ENCODE data around the gene SULF2.

The SULF2 gene

GRCh38 chr20:47762699-47763268 is 22.5 kb downstream of the SULF2 start:
- no peak for DNase-seq (ENCODE audit: low read depth in 2 of 2)

DNA sequence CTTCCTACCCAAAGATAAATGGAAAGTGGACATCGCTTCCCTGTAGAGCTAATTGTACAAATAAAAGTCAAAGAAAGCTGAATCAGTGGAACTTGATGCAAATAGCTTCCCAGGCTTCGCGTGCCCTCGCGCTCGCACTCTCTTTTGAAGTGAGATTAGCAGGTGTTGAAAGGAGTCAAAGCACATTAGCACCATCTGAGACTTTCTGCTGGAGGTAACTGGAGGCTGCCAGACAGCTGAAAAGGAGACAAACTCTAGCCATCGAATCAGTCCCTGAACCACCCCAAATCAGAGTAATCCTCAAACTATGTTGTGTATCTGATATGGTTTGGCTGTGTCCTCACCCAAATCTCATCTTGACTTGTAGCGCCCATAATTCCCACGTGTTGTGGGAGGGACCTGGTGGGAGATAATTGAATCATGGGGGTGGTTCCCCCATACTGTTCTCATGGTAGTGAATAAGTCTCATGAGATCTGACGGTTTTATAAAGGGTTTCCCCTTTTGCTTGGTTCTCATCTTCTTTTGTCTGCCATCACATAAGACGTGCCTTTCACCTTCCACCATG is 23.7 kb downstream of the SULF2 start:
- no peak for DNase-seq (ENCODE audit: low read depth in 2 of 2)

DNA sequence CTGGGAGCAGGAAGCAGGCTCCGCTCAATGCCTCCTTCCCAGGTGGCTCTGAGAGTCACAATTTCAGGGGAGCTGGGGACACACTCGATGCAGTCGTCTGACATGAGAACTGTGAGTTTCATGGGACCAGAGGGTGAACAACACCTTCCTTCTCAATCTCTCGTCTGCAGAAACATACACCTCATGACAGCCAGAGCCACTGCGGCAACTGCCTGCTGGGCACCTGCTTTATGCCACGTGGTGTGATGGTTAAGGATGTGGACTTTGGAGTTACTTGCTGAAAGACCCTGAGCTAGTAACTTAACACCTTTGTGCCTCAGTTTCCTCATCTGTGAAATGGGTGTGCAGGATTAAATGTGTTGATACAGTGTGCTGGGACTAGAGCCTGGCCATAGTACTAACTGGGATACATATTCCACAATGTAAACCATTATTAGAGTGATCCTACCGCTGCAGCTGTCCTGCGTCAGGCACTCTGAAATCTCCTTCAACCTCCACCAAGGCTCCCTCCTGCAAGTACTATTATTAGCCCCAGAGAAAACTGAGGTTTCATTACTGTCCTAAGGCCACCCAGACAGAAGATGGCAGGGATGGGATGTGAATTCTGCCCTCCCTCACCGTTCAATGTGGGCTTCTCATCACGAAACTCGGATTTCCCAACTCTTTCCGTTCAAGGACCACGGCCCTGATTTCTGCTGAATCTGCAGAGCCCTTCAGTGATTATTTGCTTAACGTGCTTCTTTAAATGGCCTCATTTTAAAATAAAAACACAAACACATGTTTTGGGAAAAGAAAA is 24.4 kb downstream of the SULF2 start:
- DNase-seq (ENCODE audit: low read depth in 2 of 2) = no peak

GRCh38 chr20:47758517-47759450 is 26.5 kb downstream of the SULF2 start:
- DNase-seq (ENCODE audit: low read depth in 2 of 2) = no peak

DNA sequence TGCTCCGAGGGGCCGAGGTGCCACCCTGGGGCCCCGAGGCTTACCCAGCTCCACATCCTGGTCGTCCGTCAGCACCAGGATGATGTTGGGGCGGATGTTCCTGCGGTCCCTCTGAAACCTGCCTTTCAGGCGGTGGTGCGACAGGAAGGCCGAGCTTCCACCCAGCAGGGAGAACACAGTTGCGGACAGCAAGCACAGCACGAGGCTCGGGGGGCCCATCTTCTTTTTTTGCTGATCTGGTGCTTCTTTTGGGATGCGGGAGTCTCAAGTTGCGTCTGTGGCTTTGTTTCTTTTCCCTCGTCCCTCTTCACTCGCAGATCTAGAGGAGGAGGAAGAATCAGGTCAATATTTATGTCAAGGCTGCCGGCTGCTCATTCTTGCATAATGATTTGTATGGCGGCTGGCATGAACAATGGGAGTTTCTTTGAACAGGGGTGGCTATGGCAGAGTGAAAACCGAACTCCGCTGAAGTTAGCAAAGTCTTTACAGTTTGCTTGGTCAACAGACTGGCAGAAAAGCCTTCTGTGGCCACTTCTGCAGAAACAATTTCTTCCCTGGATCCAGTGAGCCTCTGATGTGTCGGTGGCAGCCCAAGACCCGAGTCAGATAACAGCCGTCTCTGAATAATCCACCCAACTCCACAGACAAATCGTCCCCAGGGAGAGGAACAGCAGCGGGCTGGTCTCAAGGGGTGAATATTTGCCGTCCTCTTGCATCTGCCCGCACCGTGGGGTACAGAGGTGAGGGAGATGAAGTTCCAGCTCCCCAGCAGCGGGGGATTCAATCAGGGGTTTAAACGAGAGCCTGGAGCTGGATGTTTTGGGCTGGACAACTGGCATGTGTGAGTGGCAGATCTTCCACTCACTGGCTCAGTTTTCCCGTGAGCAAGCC is 27.9 kb downstream of the SULF2 start:
- DNase-seq (ENCODE audit: low read depth in 2 of 2) = no peak

- no peak for DNase-seq (ENCODE audit: low read depth in 2 of 2)
Observed at GRCh38 chr20:47754946-47755652, 30.2 kb downstream of the SULF2 start.

DNA sequence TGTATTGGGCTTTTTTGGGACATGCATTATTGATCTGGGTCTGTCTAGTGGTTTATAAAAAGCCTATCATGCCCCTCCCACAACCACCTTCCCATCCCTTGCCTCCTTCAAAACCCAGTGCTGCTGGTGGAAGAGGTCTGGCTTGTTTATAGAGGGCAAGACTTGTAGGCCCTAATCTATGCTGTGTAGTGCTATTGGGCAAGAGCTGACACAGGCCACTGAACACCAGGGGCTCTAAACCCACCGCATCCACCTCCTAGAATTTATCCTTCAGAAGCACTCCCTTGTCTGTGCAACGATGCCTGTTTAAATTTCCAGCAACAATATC is 30.9 kb downstream of the SULF2 start:
- no peak for DNase-seq (ENCODE audit: low read depth in 2 of 2)

GRCh38 chr20:47753576-47754387 is 31.5 kb downstream of the SULF2 start:
- no peak for DNase-seq (ENCODE audit: low read depth in 2 of 2)

- no peak for DNase-seq (ENCODE audit: low read depth in 2 of 2)
Observed at GRCh38 chr20:47751449-47751848, 33.8 kb downstream of the SULF2 start.

- no peak for DNase-seq (ENCODE audit: low read depth in 2 of 2)
Observed at GRCh38 chr20:47749339-47749738, 35.9 kb downstream of the SULF2 start.

DNA sequence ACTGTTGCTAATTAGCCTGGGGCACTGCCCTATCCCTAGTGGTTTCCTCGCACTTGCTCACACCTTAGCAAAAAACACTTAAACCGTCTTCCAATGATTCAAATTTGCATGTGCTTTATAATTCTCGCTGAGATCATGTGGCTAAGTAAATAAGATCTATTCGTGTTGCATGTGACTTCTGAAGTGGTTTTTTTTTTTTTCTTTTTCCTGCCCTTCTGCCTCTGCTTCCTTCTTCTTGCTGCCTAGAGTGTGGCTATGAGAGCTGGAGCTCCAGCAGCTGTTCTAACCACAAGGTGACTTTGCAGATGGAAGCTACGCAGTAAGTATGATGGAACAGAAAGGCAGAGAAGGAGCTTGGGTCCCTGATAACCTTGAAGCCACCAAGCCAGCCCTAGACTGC is 36.5 kb downstream of the SULF2 start:
- no peak for DNase-seq (ENCODE audit: low read depth in 2 of 2)

- no peak for DNase-seq (ENCODE audit: low read depth in 2 of 2)
Observed at GRCh38 chr20:47748069-47748468, 37.2 kb downstream of the SULF2 start.

- no peak for DNase-seq (ENCODE audit: low read depth in 2 of 2)
Observed at GRCh38 chr20:47747669-47748031, 37.6 kb downstream of the SULF2 start.

DNA sequence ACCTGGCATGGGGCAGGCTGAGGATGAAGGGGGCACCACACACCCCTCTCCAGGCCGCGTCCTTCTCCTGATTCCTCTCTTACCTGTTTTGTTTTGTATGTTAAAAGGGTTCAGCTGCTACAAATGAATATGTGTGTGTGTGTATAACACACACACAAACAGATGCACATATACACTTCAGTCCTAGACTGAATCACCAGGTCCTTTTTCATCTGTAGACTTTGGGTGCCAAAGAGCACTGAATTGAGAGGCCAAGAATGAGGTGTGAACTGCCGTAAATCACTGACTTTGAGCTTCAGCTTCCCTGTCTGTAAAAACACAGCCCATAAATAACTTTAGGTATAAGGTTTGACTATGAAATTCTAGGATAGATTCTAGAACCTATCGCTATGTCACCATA is 40.5 kb downstream of the SULF2 start:
- no peak for DNase-seq (ENCODE audit: low read depth in 2 of 2)

GRCh38 chr20:47743671-47744070 is 41.6 kb downstream of the SULF2 start:
- no peak for DNase-seq (ENCODE audit: low read depth in 2 of 2)

GRCh38 chr20:47741669-47742608 is 43.3 kb downstream of the SULF2 start:
- no peak for DNase-seq (ENCODE audit: low read depth in 2 of 2)

GRCh38 chr20:47740862-47741184 is 44.5 kb downstream of the SULF2 start:
- no peak for DNase-seq (ENCODE audit: low read depth in 2 of 2)

- DNase-seq (ENCODE audit: low read depth in 2 of 2) = no peak
Observed at GRCh38 chr20:47740121-47740861, 45.0 kb downstream of the SULF2 start.
